HG03039 (cell line): ENCODE data around the gene PCDHA12.
"Not testable (repeated sequence)": the region's sequence is repeated elsewhere in the genome, so short reads cannot be mapped to it uniquely, and the experiment has no call there.

Experiments
- ATAC-seq: cut with Tn5 transposase; IDR thresholded peaks from one replicate; pipeline ENCODE4 v1.9.1; 2021; ENCODE audit warnings: mild to moderate bottlenecking, moderate library complexity; ENCODE audit not compliant: unreplicated experiment

PCDHA12 gene

GRCh38 chr5:140855772-140856674 is 19.1 kb upstream of the PCDHA12 start, which contains the start of gene PCDHA10:
Gene PCDHA10 (plus strand): TSS chr5:140855897. CDS start chr5:140856049, 152 bp downstream.
- ATAC-seq, result no peak

DNA sequence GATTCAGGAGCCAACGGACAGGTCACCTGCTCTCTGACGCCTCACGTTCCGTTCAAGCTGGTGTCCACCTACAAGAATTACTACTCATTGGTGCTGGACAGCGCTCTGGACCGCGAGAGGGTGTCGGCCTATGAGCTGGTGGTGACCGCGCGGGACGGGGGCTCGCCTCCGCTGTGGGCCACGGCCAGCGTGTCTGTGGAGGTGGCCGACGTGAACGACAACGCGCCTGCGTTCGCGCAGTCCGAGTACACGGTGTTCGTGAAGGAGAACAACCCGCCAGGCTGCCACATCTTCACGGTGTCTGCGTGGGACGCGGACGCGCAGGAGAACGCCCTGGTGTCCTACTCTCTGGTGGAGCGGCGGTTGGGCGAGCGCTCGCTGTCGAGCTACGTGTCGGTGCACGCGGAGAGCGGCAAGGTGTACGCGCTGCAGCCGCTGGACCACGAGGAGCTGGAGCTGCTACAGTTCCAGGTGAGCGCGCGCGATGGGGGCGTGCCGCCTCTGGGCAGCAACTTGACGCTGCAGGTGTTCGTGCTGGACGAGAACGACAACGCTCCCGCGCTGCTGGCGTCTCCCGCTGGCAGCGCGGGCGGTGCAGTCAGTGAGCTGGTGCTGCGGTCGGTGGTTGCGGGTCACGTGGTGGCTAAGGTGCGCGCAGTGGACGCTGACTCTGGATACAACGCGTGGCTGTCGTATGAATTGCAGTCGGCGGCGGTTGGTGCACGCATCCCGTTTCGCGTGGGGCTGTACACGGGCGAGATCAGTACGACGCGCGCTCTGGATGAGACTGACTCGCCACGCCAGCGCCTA is 17.7 kb upstream of the PCDHA12 start:
- no peak for ATAC-seq

- ATAC-seq, result no peak
Observed at GRCh38 chr5:140857987-140858240, 17.2 kb upstream of the PCDHA12 start.

- ATAC-seq, result no peak
Observed at GRCh38 chr5:140862441-140863295, 12.4 kb upstream of the PCDHA12 start.

- no peak for ATAC-seq
Observed at GRCh38 chr5:140868721-140869554, 6.2 kb upstream of the PCDHA12 start, which contains the start of gene PCDHA11. Gene PCDHA11 (plus strand): TSS chr5:140868957. CDS start chr5:140869104, 147 bp downstream.

DNA sequence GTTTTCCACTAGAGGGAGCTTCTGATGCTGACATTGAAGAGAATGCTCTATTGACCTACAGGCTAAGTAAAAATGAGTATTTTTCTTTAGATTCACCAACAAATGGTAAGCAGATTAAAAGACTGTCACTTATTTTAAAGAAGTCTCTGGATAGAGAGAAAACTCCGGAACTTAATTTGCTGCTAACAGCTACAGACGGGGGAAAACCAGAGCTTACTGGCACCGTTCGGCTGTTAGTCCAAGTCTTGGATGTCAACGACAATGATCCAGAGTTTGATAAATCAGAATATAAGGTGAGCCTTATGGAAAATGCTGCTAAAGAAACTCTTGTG is 5.6 kb upstream of the PCDHA12 start:
- ATAC-seq, result no peak

DNA sequence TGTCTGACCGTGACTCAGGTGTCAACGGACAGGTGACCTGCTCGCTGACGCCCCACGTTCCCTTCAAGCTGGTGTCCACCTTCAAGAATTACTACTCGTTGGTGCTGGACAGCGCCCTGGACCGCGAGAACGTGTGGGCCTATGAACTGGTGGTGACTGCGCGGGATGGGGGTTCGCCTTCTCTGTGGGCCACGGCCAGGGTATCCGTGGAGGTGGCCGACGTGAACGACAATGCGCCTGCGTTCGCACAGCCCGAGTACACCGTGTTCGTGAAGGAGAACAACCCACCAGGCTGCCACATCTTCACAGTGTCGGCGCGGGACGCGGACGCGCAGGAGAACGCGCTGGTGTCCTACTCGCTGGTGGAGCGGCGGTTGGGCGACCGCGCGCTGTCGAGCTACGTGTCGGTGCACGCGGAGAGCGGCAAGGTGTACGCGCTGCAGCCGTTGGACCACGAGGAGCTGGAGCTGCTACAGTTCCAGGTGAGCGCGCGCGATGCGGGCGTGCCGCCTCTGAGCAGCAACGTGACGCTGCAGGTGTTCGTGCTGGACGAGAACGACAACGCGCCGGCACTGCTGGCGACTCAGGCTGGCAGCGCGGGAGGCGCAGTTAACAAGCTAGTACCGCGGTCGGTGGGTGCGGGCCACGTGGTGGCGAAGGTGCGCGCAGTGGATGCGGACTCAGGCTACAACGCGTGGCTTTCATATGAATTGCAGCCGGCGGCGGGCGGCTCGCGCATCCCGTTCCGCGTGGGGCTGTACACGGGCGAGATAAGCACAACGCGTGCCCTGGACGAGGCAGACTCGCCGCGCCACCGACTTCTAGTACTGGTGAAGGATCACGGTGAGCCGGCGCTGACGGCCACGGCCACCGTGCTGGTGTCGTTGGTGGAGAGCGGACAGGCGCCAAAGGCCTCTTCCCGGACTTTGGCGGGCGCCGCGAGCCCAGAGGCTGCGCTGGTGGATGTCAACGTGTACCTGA is 4.6 kb upstream of the PCDHA12 start:
- no peak for ATAC-seq

DNA sequence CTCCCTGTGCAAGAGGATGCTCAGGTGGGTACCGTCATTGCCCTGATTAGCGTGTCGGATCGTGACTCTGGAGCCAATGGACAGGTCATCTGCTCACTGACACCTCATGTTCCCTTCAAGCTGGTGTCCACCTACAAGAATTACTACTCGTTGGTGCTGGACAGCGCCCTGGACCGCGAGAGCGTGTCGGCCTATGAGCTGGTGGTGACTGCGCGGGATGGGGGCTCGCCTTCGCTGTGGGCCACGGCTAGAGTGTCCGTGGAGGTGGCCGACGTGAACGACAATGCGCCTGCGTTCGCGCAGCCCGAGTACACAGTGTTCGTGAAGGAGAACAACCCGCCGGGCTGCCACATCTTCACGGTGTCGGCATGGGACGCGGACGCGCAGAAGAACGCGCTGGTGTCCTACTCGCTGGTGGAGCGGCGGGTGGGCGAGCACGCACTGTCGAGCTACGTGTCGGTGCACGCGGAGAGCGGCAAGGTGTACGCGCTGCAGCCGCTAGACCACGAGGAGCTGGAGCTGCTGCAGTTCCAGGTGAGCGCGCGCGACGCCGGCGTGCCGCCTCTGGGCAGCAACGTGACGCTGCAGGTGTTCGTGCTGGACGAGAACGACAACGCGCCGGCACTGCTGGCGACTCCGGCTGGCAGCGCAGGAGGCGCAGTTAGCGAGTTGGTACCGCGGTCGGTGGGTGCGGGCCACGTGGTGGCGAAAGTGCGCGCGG is 1.6 kb downstream of the PCDHA12 start:
- not testable (repeated sequence) for ATAC-seq

DNA sequence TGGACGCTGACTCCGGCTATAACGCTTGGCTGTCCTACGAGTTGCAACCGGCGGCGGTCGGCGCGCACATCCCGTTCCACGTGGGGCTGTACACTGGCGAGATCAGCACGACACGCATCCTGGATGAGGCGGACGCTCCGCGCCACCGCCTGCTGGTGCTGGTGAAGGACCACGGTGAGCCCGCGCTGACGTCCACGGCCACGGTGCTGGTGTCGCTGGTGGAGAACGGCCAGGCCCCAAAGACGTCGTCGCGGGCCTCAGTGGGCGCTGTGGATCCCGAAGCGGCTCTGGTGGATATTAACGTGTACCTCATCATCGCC is 2.1 kb downstream of the PCDHA12 start:
- ATAC-seq, result no peak

GRCh38 chr5:140881889-140882590 is 6.9 kb downstream of the PCDHA12 start, which contains the start of gene PCDHA13:
Gene PCDHA13 (plus strand): TSS chr5:140882124. CDS start chr5:140882269, 145 bp downstream.
- ATAC-seq, result no peak

- no peak for ATAC-seq
Observed at GRCh38 chr5:140882591-140882899, 7.4 kb downstream of the PCDHA12 start.

GRCh38 chr5:140883373-140883772 is 8.3 kb downstream of the PCDHA12 start:
- ATAC-seq, result no peak

DNA sequence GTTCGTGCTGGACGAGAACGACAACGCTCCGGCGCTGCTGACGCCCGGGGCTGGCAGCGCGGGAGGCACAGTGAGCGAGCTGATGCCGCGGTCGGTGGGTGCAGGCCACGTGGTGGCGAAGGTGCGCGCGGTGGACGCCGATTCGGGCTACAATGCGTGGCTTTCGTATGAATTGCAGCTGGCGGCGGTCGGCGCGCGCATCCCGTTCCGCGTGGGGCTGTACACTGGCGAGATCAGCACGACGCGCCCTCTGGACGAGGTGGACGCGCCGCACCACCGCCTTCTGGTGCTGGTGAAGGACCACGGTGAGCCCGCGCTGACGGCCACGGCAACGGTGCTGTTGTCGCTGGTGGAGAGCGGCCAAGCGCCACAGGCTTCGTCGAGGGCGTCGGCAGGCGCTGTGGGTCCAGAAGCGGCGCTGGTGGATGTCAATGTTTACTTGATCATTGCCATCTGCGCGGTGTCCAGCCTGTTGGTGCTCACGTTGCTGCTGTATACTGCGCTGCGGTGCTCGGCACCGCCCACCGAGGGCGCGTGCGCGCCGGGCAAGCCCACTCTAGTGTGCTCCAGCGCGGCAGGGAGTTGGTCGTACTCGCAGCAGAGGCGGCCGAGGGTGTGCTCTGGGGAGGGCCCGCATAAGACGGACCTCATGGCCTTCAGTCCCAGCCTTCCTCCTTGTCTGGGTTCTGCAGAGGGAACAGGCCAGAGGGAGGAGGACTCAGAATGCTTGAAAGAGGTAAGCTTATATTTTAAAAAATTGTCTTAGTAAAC is 9.0 kb downstream of the PCDHA12 start:
- no peak for ATAC-seq

GRCh38 chr5:140916325-140916724 is 41.2 kb downstream of the PCDHA12 start:
- no peak for ATAC-seq

DNA sequence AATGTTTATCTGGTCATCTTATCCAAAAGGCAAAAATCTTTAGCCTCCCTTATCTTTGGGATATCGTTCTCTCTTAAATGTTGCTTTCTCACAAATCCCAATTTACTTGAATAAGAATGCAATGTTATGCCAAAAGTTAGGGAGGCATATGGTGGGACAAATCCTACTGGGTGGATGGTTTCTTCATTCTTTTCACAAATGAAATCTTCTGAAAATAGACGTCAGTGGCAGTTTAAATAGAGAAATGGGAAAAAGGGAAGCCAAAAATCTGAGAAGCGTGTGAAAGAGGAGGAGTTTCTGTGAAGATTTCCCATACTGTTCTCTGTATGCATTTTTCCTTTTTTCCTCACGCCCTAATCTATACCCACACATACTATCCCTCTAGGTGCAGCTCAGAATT is 48.5 kb downstream of the PCDHA12 start:
- no peak for ATAC-seq

- no peak for ATAC-seq
Observed at GRCh38 chr5:140925806-140926442, 50.8 kb downstream of the PCDHA12 start, which contains the start of gene PCDHAC1. Gene PCDHAC1 (plus strand): TSS chr5:140926299. CDS start chr5:140926893, 594 bp downstream.
